ENCODE data around the gene ATP1A1.

The ATP1A1 gene

GRCh38 chr1:116388122-116388521 lies 15.1 kb downstream of the ATP1A1 start:
- no peak for DNase-seq (ENCODE audit: low read depth)
- H3K4me3 ChIP-seq (ENCODE audit: low read depth, low read length) = no peak overlapping the region
- TF ChIP-seq CTCF (IDR thresholded peaks at IDR 0.05; ENCODE audit: control insufficient read depth, extremely low read depth, insufficient read depth) = no peak

GRCh38 chr1:116389013-116389412 lies 16.0 kb downstream of the ATP1A1 start:
- H3K4me3 ChIP-seq (ENCODE audit: low read depth, low read length) = no peak overlapping the region
- TF ChIP-seq CTCF (IDR thresholded peaks at IDR 0.05; ENCODE audit: control insufficient read depth, extremely low read depth, insufficient read depth) = no peak
- peak; percentile 63 for DNase-seq (ENCODE audit: low read depth)

- H3K4me3 ChIP-seq (ENCODE audit: low read depth, low read length) = no peak overlapping the region
- TF ChIP-seq CTCF (IDR thresholded peaks at IDR 0.05; ENCODE audit: control insufficient read depth, extremely low read depth, insufficient read depth) = no peak
- no peak for DNase-seq (ENCODE audit: low read depth)
Observed at GRCh38 chr1:116389686-116390085, 16.6 kb downstream of the ATP1A1 start.

- no peak for TF ChIP-seq CTCF (IDR thresholded peaks at IDR 0.05; ENCODE audit: control insufficient read depth, extremely low read depth, insufficient read depth)
- DNase-seq (ENCODE audit: low read depth) = no peak
- H3K4me3 ChIP-seq (ENCODE audit: low read depth, low read length) = no peak overlapping the region
Observed at GRCh38 chr1:116390195-116390594, 17.2 kb downstream of the ATP1A1 start.

- no peak for DNase-seq (ENCODE audit: low read depth)
- no peak overlapping the region for H3K4me3 ChIP-seq (ENCODE audit: low read depth, low read length)
- no peak for TF ChIP-seq CTCF (IDR thresholded peaks at IDR 0.05; ENCODE audit: control insufficient read depth, extremely low read depth, insufficient read depth)
Observed at GRCh38 chr1:116391185-116391584, 18.1 kb downstream of the ATP1A1 start.

- no peak for DNase-seq (ENCODE audit: low read depth)
- TF ChIP-seq CTCF (IDR thresholded peaks at IDR 0.05; ENCODE audit: control insufficient read depth, extremely low read depth, insufficient read depth) = no peak
- no peak overlapping the region for H3K4me3 ChIP-seq (ENCODE audit: low read depth, low read length)
Observed at GRCh38 chr1:116392717-116393404, 19.8 kb downstream of the ATP1A1 start.

GRCh38 chr1:116393792-116394191 lies 20.7 kb downstream of the ATP1A1 start:
- H3K4me3 ChIP-seq (ENCODE audit: low read depth, low read length) = no peak overlapping the region
- no peak for TF ChIP-seq CTCF (IDR thresholded peaks at IDR 0.05; ENCODE audit: control insufficient read depth, extremely low read depth, insufficient read depth)
- no peak for DNase-seq (ENCODE audit: low read depth)

Data from LNCaP clone FGC (cell line).